Spleen (tissue), 7 donors: ENCODE measurements around the gene PAX3.

Experiments used
- CTCF ChIP-seq, 11 experiments: fragments of 200-600 bp in 7 of 11; fragments of 450-650 bp in 4 of 11; sonication (generic) in 4 of 11; IDR thresholded peaks in 8 of 11; conservative IDR thresholded peaks in 3 of 11; 1 replicate in 7 of 11; 2 replicates in 4 of 11; pipeline versions ENCODE4 v1.4.0 to v1.8.0; 2016 to 2021; ENCODE audit warnings: antibody characterized with exemption in 11 of 11, inconsistent platforms in 4 of 11, mild to moderate bottlenecking in 1 of 11
- POLR2A ChIP-seq, 3 donors: fragments of 450-650 bp; IDR thresholded peaks; one replicate each; pipeline ENCODE4 v1.5.1; 2017; ENCODE audit warnings: antibody characterized with exemption in 3 of 3, mild to moderate bottlenecking in 1 of 3
- POLR2AphosphoS5 ChIP-seq, 3 donors: sonication (generic); formaldehyde crosslinking; IDR thresholded peaks; one replicate each; pipeline ENCODE4 v1.5.1; 2017; ENCODE audit warnings: antibody characterized with exemption in 3 of 3
- donor health status: DM: no; HTN: no; CAD: no; lungs with moderate emphysema.
- donor health status: DM: no; HTN: no; CAD: no.
- donor health status: DM: no; HTN: no; CAD: no.

- TF ChIP-seq POLR2AphosphoS5 (IDR thresholded peaks at IDR 0.05) (no peak), CTCF (IDR thresholded peaks at IDR 0.05 in 8 of 11, conservative IDR thresholded peaks at IDR 0.05 in 3 of 11) (no peak), POLR2A (IDR thresholded peaks at IDR 0.05) (no peak)
Measured at GRCh38 chr2:222169346-222169745, 129.5 kb downstream of the PAX3 start.
